H1 (cell line): ENCODE data around the gene SERPINB12. TPM values are rescaled to one million over a fixed set of nuclear protein-coding genes. Genes with fewer than 3 reads are reported as not detected.

Experiments used
- CTCF ChIA-PET: fragments of 300-600 bp; sonication (Branson Sonifier 250); formaldehyde crosslinking; loops from one replicate; lab custom pipeline; 2021; ENCODE audit not compliant: partially characterized antibody; lab: Charles Lee
- POLR2A ChIA-PET: fragments of 300-600 bp; sonication (Branson Sonifier 250); formaldehyde crosslinking; loops from one replicate; lab custom pipeline; 2021; ENCODE audit warnings: inconsistent platforms; ENCODE audit not compliant: partially characterized antibody; lab: Charles Lee
- DNase-seq, 2 experiments: peaks; one replicate each; pipeline versions ENCODE4 v3.0.0 to v3.0.0-alpha.2; 2010 to 2022; ENCODE audit warnings: low spot score in 2 of 2, low read depth in 1 of 2, mixed read lengths in 1 of 2
- FAIRE-seq: peaks from 2 replicates; lab custom pipeline; 2011; peaks lifted over from hg19 to GRCh38; lab: Jason Lieb, UNC
- H2AFZ ChIP-seq: 2 replicates; pipeline ENCODE4 v1.8.1; 2012; ENCODE audit warnings: low read length, inconsistent platforms
- H2AK5ac ChIP-seq: 2 replicates; pipeline ENCODE4 v1.6.1; 2013; ENCODE audit warnings: low read depth, low read length
- H2BK120ac ChIP-seq: replicated peaks from 2 replicates; pipeline ENCODE3; 2013; ENCODE audit warnings: low read depth, low read length, inconsistent platforms
- H2BK12ac ChIP-seq: 2 replicates; pipeline ENCODE4 v1.6.1; 2013; ENCODE audit warnings: low read depth, low read length
- H2BK15ac ChIP-seq: 2 replicates; pipeline ENCODE4 v1.6.1; 2013; ENCODE audit warnings: low read length
- H2BK20ac ChIP-seq: 2 replicates; pipeline ENCODE4 v1.6.1; 2013; ENCODE audit warnings: low read length
- H2BK5ac ChIP-seq: 2 replicates; pipeline ENCODE4 v1.6.1; 2013; ENCODE audit warnings: low read depth, low read length
- H3K14ac ChIP-seq: 2 replicates; pipeline ENCODE4 v1.6.1; 2013; ENCODE audit warnings: inconsistent platforms; ENCODE audit not compliant: insufficient read length
- H3K18ac ChIP-seq: 2 replicates; pipeline ENCODE4 v1.6.1; 2013; ENCODE audit warnings: low read length; ENCODE audit errors: extremely low read depth
- H3K23ac ChIP-seq: 2 replicates; pipeline ENCODE4 v1.6.1; 2013; ENCODE audit warnings: inconsistent platforms; ENCODE audit not compliant: insufficient read length
- H3K23me2 ChIP-seq: 2 replicates; pipeline ENCODE4 v1.6.1; 2013; ENCODE audit warnings: low read depth, low read length
- H3K27ac ChIP-seq: 2 replicates; pipeline ENCODE4 v1.6.1; 2011; ENCODE audit warnings: low read depth, low read length, inconsistent platforms
- H3K27me3 ChIP-seq, 4 experiments: replicated peaks in 1 of 4; 1 replicate in 1 of 4; 2 replicates in 3 of 4; pipeline versions ENCODE4 v1.6.1 to v1.8.1; 2011 to 2013; ENCODE audit warnings: low read length in 3 of 4, mild to moderate bottlenecking in 3 of 4, inconsistent platforms in 2 of 4, mixed read lengths in 2 of 4, moderate library complexity in 1 of 4; ENCODE audit not compliant: control insufficient read depth in 3 of 4, insufficient read depth in 3 of 4; ENCODE audit errors: extremely low read depth in 1 of 4
- H3K36me3 ChIP-seq, 4 experiments: 2 replicates each; pipeline versions ENCODE4 v1.6.1 to v1.8.1; 2011 to 2013; ENCODE audit warnings: mild to moderate bottlenecking in 4 of 4, low read length in 3 of 4, moderate library complexity in 2 of 4, control low read depth in 1 of 4, inconsistent platforms in 1 of 4; ENCODE audit not compliant: insufficient read depth in 4 of 4, control insufficient read depth in 2 of 4
- H3K4ac ChIP-seq: replicated peaks from 2 replicates; pipeline ENCODE3; 2013; ENCODE audit warnings: low read length, low read depth, mixed read lengths, inconsistent platforms; ENCODE audit not compliant: insufficient read length
- H3K4me1 ChIP-seq, 4 experiments: replicated peaks in 1 of 4; 1 replicate in 1 of 4; 2 replicates in 3 of 4; pipeline versions ENCODE4 v1.6.1 to v1.8.1; 2011 to 2013; ENCODE audit warnings: low read length in 3 of 4, inconsistent platforms in 2 of 4, mixed read lengths in 1 of 4; ENCODE audit not compliant: insufficient read depth in 4 of 4, control insufficient read depth in 3 of 4
- H3K4me2 ChIP-seq, 2 experiments: 2 replicates each; pipeline versions ENCODE4 v1.6.1 to v1.8.1; 2011 to 2013; ENCODE audit warnings: low read depth in 2 of 2, low read length in 2 of 2, control low read depth in 1 of 2, inconsistent platforms in 1 of 2, mild to moderate bottlenecking in 1 of 2; ENCODE audit not compliant: insufficient read depth in 1 of 2
- H3K4me3 ChIP-seq, 4 experiments: fragments of 200-600, 300-600 bp in 1 of 4; sonication (generic), shearing (Covaris generic), sonication (Bioruptor Twin) in 1 of 4; 2 replicates each; pipeline versions ENCODE4 v1.5.1 to v1.8.1; 2011 to 2016; ENCODE audit warnings: low read length in 4 of 4, low read depth in 3 of 4, control low read depth in 2 of 4, inconsistent platforms in 2 of 4, mild to moderate bottlenecking in 2 of 4, mixed read lengths in 1 of 4, moderate library complexity in 1 of 4; ENCODE audit not compliant: insufficient read depth in 2 of 4; ENCODE audit errors: extremely low read depth in 1 of 4
- H3K56ac ChIP-seq: replicated peaks from 2 replicates; pipeline ENCODE3; 2013; ENCODE audit warnings: low read depth, mild to moderate bottlenecking, mixed read lengths, low read length, inconsistent platforms; ENCODE audit not compliant: insufficient read length
- H3K79me1 ChIP-seq: 2 replicates; pipeline ENCODE4 v1.6.1; 2013; ENCODE audit warnings: low read depth, low read length, control low read depth
- H3K79me2 ChIP-seq, 2 experiments: 2 replicates each; pipeline versions ENCODE4 v1.6.1 to v1.8.1; 2012 to 2013; ENCODE audit warnings: low read length in 2 of 2, mild to moderate bottlenecking in 2 of 2, inconsistent platforms in 1 of 2; ENCODE audit not compliant: insufficient read depth in 2 of 2, control insufficient read depth in 1 of 2
- H3K9ac ChIP-seq, 4 experiments: replicated peaks in 1 of 4; 1 replicate in 1 of 4; 2 replicates in 3 of 4; pipeline versions ENCODE4 v1.6.1 to v1.8.1; 2011 to 2013; ENCODE audit warnings: low read depth in 3 of 4, low read length in 3 of 4, control low read depth in 2 of 4, mild to moderate bottlenecking in 2 of 4, moderate library complexity in 2 of 4, inconsistent platforms in 1 of 4; ENCODE audit errors: extremely low read depth in 1 of 4
- H3K9me3 ChIP-seq, 2 experiments: 2 replicates each; pipeline versions ENCODE4 v1.6.1 to v1.8.1; 2012 to 2013; ENCODE audit warnings: mild to moderate bottlenecking in 2 of 2, moderate library complexity in 2 of 2, control low read depth in 1 of 2, inconsistent platforms in 1 of 2, low read depth in 1 of 2, low read length in 1 of 2, mixed read lengths in 1 of 2; ENCODE audit not compliant: insufficient read depth in 2 of 2
- H4K20me1 ChIP-seq, 2 experiments: replicated peaks in 1 of 2; 2 replicates each; pipeline versions ENCODE3 to v1.8.1; 2011 to 2013; ENCODE audit warnings: inconsistent platforms in 2 of 2, low read length in 2 of 2, mild to moderate bottlenecking in 1 of 2; ENCODE audit not compliant: insufficient read depth in 2 of 2, control insufficient read depth in 1 of 2
- H4K5ac ChIP-seq: 2 replicates; pipeline ENCODE4 v1.6.1; 2013; ENCODE audit warnings: low read length, low read depth, mixed read lengths, inconsistent platforms; ENCODE audit not compliant: insufficient read length
- H4K8ac ChIP-seq: 2 replicates; pipeline ENCODE4 v1.8.0; 2013; ENCODE audit warnings: mild to moderate bottlenecking, moderate library complexity, low read length, inconsistent platforms; ENCODE audit not compliant: insufficient read depth; ENCODE audit errors: extremely low read depth
- H4K91ac ChIP-seq: replicated peaks from 2 replicates; pipeline ENCODE3; 2013; ENCODE audit warnings: low read length, mixed read lengths, inconsistent platforms; ENCODE audit not compliant: insufficient read length
- BCL11A ChIP-seq, 2 experiments: IDR thresholded peaks; one replicate each; pipeline ENCODE4 v1.6.1; 2011; ENCODE audit warnings: low read depth in 2 of 2, low read length in 2 of 2, mild to moderate bottlenecking in 2 of 2
- CTBP2 ChIP-seq: IDR thresholded peaks from 2 replicates; pipeline ENCODE4 v1.7.0; 2011; ENCODE audit warnings: borderline replicate concordance, mild to moderate bottlenecking, moderate library complexity, mixed read lengths, low read length; ENCODE audit not compliant: insufficient read depth, insufficient read length
- EZH2 ChIP-seq: fragments of 200-600 bp; sonication (generic); IDR thresholded peaks from 2 replicates; pipeline ENCODE4 v1.7.1; 2012; ENCODE audit warnings: low read depth, mild to moderate bottlenecking, moderate library complexity, low read length, inconsistent platforms; ENCODE audit not compliant: severe bottlenecking
- GABPA ChIP-seq: IDR thresholded peaks from 2 replicates; pipeline ENCODE4 v1.6.1; 2011; ENCODE audit warnings: mild to moderate bottlenecking, low read length, moderate library complexity, borderline replicate concordance; ENCODE audit not compliant: insufficient read depth
- HDAC2 ChIP-seq, 2 experiments: fragments of 300-600 bp in 1 of 2; sonication (generic) in 1 of 2; IDR thresholded peaks; 2 replicates each; pipeline ENCODE4 v1.6.1; 2011 to 2012; ENCODE audit warnings: low read depth in 2 of 2, low read length in 2 of 2, mild to moderate bottlenecking in 2 of 2, moderate library complexity in 2 of 2, borderline replicate concordance in 1 of 2, inconsistent platforms in 1 of 2
- JUN ChIP-seq: IDR thresholded peaks from 2 replicates; pipeline ENCODE4 v1.6.1; 2011; ENCODE audit warnings: low read depth, mild to moderate bottlenecking, improper control_type of control experiment, low read length
- NRF1 ChIP-seq: IDR thresholded peaks from 2 replicates; pipeline ENCODE4 v1.6.1; 2011; ENCODE audit warnings: mild to moderate bottlenecking, low read depth, low read length, improper control_type of control experiment
- PHF8 ChIP-seq: fragments of 200-600 bp; sonication (generic); conservative IDR thresholded peaks from 2 replicates; pipeline ENCODE4 v1.7.1; 2012; ENCODE audit warnings: low read depth, mild to moderate bottlenecking, inconsistent platforms, low read length, moderate library complexity
- RXRA ChIP-seq: IDR thresholded peaks from 2 replicates; pipeline ENCODE4 v1.6.1; 2011; ENCODE audit warnings: low read depth, mild to moderate bottlenecking, low read length, moderate library complexity; ENCODE audit not compliant: insufficient read depth
- SIX5 ChIP-seq: IDR thresholded peaks from 2 replicates; pipeline ENCODE4 v1.6.1; 2011; ENCODE audit warnings: mild to moderate bottlenecking, low read depth, low read length
- SP2 ChIP-seq: IDR thresholded peaks from 2 replicates; pipeline ENCODE4 v1.6.1; 2012; ENCODE audit warnings: mild to moderate bottlenecking, low read length, inconsistent platforms
- WGBS, 2 experiments: shearing (Covaris generic) in 1 of 2; methylation state at CpG; one replicate each; pipeline versions ENCODE4 v1.1.6 to v1.1.7; 2013 to 2015; ENCODE audit warnings: low lambda C conversion rate in 2 of 2, mixed read lengths in 2 of 2, inconsistent platforms in 1 of 2, low coverage in 1 of 2, missing lambda C conversion rate in 1 of 2; ENCODE audit not compliant: insufficient replicate concordance in 2 of 2, insufficient coverage in 1 of 2, insufficient read length in 1 of 2; ENCODE audit errors: extremely low coverage in 1 of 2, missing lambda C conversion rate in 1 of 2; 5-methylcytosine and 5-hydroxymethylcytosine counted together
- polyA plus RNA-seq, 7 experiments: library from polyadenylated mRNA; depleted of rRNA in 3 of 7; stranded (reverse) in 5 of 7; unstranded in 2 of 7; fragments of >200 nt in 5 of 7; fragments of 200-250 nt in 2 of 7; gene quantifications; 1 replicate in 5 of 7; 2 replicates in 1 of 7; 4 replicates in 1 of 7; pipeline versions ENCODE4 v1.2.1 to v1.2.3, GENCODE V29; 2011 to 2013; ENCODE audit warnings: missing spikeins in 2 of 7, mixed read lengths in 2 of 7
- total RNA-seq: library from RNA; stranded (reverse); fragmentation: NEBNext Ultra II Directional; extraction: Animal tissue kit (Norgen Biotek cat#: 25700); gene quantifications from 2 replicates; pipeline ENCODE4 v1.2.1, GENCODE V29; 2021

SERPINB12 gene
- total and polyA plus RNA-seq, 2 of the 8 experiments (the other 6 are each of a cell fraction or from before 2014, with no cell fraction given) = not detected

DNA sequence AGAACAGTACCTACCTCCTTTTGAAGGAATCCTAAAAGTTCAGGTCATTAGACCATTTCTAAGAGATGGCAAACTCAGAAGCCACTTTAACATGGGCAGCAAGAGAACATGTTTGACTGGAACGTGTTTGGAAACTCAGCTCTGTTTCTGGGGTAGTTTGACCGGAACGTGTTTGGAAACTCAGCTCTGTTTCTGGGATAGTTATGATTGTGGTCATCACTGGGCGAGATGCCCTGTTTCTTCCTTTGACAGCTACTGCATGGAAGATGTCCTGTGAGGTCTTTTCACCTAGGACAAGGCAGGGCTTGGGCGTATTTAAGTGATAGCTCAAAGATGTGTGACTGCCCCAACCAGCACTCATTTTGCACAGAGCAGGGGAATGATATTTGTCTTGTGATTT lies 25.1 kb downstream of the SERPINB12 start:
- H3K4me3 ChIP-seq = no peak overlapping the region
- H3K79me1 ChIP-seq = no peaks in the 10 kb centered on the region
- no peak overlapping the region for H2BK12ac ChIP-seq
- H2AK5ac ChIP-seq = no peak overlapping the region
- peak overlapping the region; percentile 23 for H4K91ac ChIP-seq
- H4K5ac ChIP-seq = no peak overlapping the region
- H3K4me1 ChIP-seq = no peaks in the 10 kb centered on the region; a peak in 1 of 7 replicates
- no peak overlapping the region for H2BK120ac ChIP-seq
- H2BK20ac ChIP-seq = no peak overlapping the region
- H3K18ac ChIP-seq = no peak overlapping the region
- CTCF ChIA-PET = interaction anchor here (0.6 to 9.2 kb wide), 11 partner anchors 12 to 174 kb away, joined by 3 to 107 read pairs (median 3); no protein-coding TSS in a partner anchor
- H3K27ac ChIP-seq = no peak overlapping the region
- no peak overlapping the region for H4K8ac ChIP-seq
- no peaks in the 10 kb centered on the region for H3K23me2 ChIP-seq
- H3K79me2 ChIP-seq = no peaks in the 10 kb centered on the region
- no peaks in the 10 kb centered on the region for H3K36me3 ChIP-seq
- no peak overlapping the region for H3K23ac ChIP-seq
- H4K20me1 ChIP-seq = no peaks in the 10 kb centered on the region
- no peak overlapping the region for H3K4me2 ChIP-seq
- H3K56ac ChIP-seq = no peak overlapping the region
- no peak overlapping the region for H3K4ac ChIP-seq
- H3K14ac ChIP-seq = no peak overlapping the region
- H2BK15ac ChIP-seq = no peak overlapping the region
- TF ChIP-seq RXRA = no peak
- TF ChIP-seq GABPA = no peak
- TF ChIP-seq SP2 = no peak
- TF ChIP-seq HDAC2 (IDR thresholded peaks at IDR 0.05; ENCODE audit: borderline replicate concordance in 1 of 2, low read depth in 2 of 2, low read length in 2 of 2) = no peak
- no peak for TF ChIP-seq NRF1
- no peak for TF ChIP-seq CTBP2
- no peak for TF ChIP-seq SIX5
- no peak for TF ChIP-seq JUN
- TF ChIP-seq EZH2 = no peak
- no peak for TF ChIP-seq BCL11A (IDR thresholded peaks at IDR 0.05; ENCODE audit: low read depth in 2 of 2, low read length in 2 of 2)
- TF ChIP-seq PHF8 = no peak
- no peak overlapping the region for H2AFZ ChIP-seq
- H3K27me3 ChIP-seq = no peaks in the 10 kb centered on the region
- FAIRE-seq (no peak), DNase-seq (no peak)
- H2BK5ac ChIP-seq = no peak overlapping the region
- no peaks in the 10 kb centered on the region for H3K9me3 ChIP-seq
- POLR2A ChIA-PET = no interaction called here
- 95% methylated on average over 5 of the region's 5 CpGs; no CpG with 5 or more reads in 1 of the 2 experiments for WGBS, 2 experiments
- H3K9ac ChIP-seq = no peak overlapping the region
